WERI-Rb-1 (cell line): ENCODE data around the gene MEIS2.
A peak's percentile ranks its signal among the peaks of the same experiment; 100 is the strongest.

Source experiments
- DNase-seq: peaks from one replicate; pipeline ENCODE4 v3.0.0-alpha.2; 2020
- H3K27ac ChIP-seq: fragments of 250-450 bp; sonication (Bioruptor Pico); 2 replicates; pipeline ENCODE4 v1.5.1; 2020; ENCODE audit warnings: mild to moderate bottlenecking, moderate library complexity
- H3K27me3 ChIP-seq: fragments of 250-450 bp; sonication (Bioruptor Pico); 2 replicates; pipeline ENCODE4 v1.5.1; 2021; ENCODE audit warnings: mild to moderate bottlenecking, low read depth, moderate library complexity; ENCODE audit not compliant: insufficient read depth, severe bottlenecking
- H3K36me3 ChIP-seq: fragments of 250-450 bp; sonication (Bioruptor Pico); 2 replicates; pipeline ENCODE4 v1.5.1; 2020; ENCODE audit warnings: mild to moderate bottlenecking, moderate library complexity
- H3K4me3 ChIP-seq: 2 replicates; pipeline ENCODE4 v1.5.1; 2011; ENCODE audit warnings: low read depth, mild to moderate bottlenecking, control low read depth, low read length
- H3K9me3 ChIP-seq: fragments of 250-450 bp; sonication (Bioruptor Pico); 2 replicates; pipeline ENCODE4 v1.5.1; 2021; ENCODE audit warnings: mild to moderate bottlenecking, moderate library complexity; ENCODE audit not compliant: severe bottlenecking
- CTCF ChIP-seq: IDR thresholded peaks from 2 replicates; pipeline ENCODE4 v1.5.1; 2011; ENCODE audit warnings: low read depth, mild to moderate bottlenecking, control low read depth, inconsistent platforms, low read length

The MEIS2 gene

GRCh38 chr15:37112971-37113670 lies 12.8 kb upstream of the MEIS2 start:
- H3K27me3 ChIP-seq = no peaks in the 10 kb centered on the region
- no peak overlapping the region for H3K27ac ChIP-seq
- H3K4me3 ChIP-seq = no peak overlapping the region
- no peaks in the 10 kb centered on the region for H3K36me3 ChIP-seq
- TF ChIP-seq CTCF = no peak
- no peak for DNase-seq
- no peaks in the 10 kb centered on the region for H3K9me3 ChIP-seq

GRCh38 chr15:37112171-37112570 lies 11.8 kb upstream of the MEIS2 start:
- H3K4me3 ChIP-seq = no peak overlapping the region
- no peak overlapping the region; the same call in 1 of the 2 replicates for H3K27ac ChIP-seq
- no peak for DNase-seq
- no peak for TF ChIP-seq CTCF
- no peaks in the 10 kb centered on the region for H3K36me3 ChIP-seq
- no peaks in the 10 kb centered on the region for H3K27me3 ChIP-seq
- H3K9me3 ChIP-seq = no peaks in the 10 kb centered on the region

GRCh38 chr15:37111427-37111717 lies 11.0 kb upstream of the MEIS2 start:
- Histone ChIP-seq H3K36me3 (no peaks in the 10 kb centered on the region), H3K27me3 (no peaks in the 10 kb centered on the region), H3K4me3 (peak overlapping the region; percentile 44), H3K27ac (peak overlapping the region; percentile 95), H3K9me3 (no peaks in the 10 kb centered on the region)
- TF ChIP-seq CTCF = no peak
- peak; percentile 35 for DNase-seq

- no peaks in the 10 kb centered on the region for H3K36me3 ChIP-seq
- peak overlapping the region; percentile 44 for H3K4me3 ChIP-seq
- peak; percentile 71 for DNase-seq
- no peaks in the 10 kb centered on the region for H3K27me3 ChIP-seq
- no peak for TF ChIP-seq CTCF
- peak overlapping the region; percentile 95 for H3K27ac ChIP-seq
- H3K9me3 ChIP-seq = no peaks in the 10 kb centered on the region
These were observed 9.7 kb upstream of the MEIS2 start for GRCh38 chr15:37109872-37110572.

GRCh38 chr15:37109168-37109871 lies 9.0 kb upstream of the MEIS2 start:
- TF ChIP-seq CTCF = no peak
- peak; percentile 62 for DNase-seq
- Histone ChIP-seq H3K36me3 (no peaks in the 10 kb centered on the region), H3K9me3 (no peaks in the 10 kb centered on the region), H3K27ac (peak overlapping the region; percentile 95), H3K4me3 (peak overlapping the region; percentile 44), H3K27me3 (no peaks in the 10 kb centered on the region)
